22Rv1 (cell line): ENCODE measurements around the gene GALNT17.

Experiments used
- H3K27ac ChIP-seq: fragments of 450-650 bp; 2 replicates; pipeline ENCODE4 v1.5.1; 2017
- ZFX ChIP-seq: fragments of 450-650 bp; IDR thresholded peaks from 2 replicates; pipeline ENCODE4 v1.6.1; 2017; ENCODE audit warnings: antibody characterized with exemption, borderline replicate concordance
- TF ChIP-seq, protein P1 (sequence below): fragments of 450-650 bp; IDR thresholded peaks from 2 replicates; pipeline ENCODE4 v1.5.1; 2017; ENCODE audit warnings: mild to moderate bottlenecking

Gene GALNT17

DNA sequence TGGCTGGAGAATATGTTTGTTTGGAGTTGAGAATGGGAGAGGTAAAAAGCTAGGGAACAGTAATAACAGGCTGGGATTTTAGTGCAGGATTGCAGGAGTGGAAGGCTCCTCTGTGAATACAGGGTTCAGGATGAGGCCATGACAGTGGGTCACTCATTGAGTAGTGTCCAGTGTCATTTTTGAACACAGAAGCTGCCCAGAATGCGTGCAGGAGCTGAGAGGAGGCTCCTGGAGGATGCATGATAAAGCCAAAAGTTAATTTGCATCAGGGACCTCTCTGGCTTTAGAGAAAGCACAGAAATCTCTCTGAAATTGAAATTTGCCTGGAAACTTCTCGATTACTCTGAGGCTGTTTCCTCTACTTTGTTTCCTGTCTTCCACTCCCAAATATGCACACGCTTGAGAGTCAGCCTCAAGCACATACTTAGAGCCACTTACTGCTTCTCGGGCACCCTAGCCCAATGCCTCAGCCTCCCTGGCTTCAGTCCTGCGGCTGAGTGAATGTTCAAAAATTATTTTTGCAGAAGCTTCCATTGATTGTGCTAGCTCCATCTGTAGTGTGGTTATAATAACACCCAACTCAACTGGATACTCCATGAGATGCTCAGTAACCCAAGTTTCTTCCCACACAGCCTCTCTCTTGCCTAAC lies 1.8 kb upstream of the GALNT17 start:
- no peak overlapping the region for H3K27ac ChIP-seq
- TF ChIP-seq, protein P1, sequence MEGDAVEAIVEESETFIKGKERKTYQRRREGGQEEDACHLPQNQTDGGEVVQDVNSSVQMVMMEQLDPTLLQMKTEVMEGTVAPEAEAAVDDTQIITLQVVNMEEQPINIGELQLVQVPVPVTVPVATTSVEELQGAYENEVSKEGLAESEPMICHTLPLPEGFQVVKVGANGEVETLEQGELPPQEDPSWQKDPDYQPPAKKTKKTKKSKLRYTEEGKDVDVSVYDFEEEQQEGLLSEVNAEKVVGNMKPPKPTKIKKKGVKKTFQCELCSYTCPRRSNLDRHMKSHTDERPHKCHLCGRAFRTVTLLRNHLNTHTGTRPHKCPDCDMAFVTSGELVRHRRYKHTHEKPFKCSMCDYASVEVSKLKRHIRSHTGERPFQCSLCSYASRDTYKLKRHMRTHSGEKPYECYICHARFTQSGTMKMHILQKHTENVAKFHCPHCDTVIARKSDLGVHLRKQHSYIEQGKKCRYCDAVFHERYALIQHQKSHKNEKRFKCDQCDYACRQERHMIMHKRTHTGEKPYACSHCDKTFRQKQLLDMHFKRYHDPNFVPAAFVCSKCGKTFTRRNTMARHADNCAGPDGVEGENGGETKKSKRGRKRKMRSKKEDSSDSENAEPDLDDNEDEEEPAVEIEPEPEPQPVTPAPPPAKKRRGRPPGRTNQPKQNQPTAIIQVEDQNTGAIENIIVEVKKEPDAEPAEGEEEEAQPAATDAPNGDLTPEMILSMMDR, result no peak
- no peak for TF ChIP-seq ZFX

DNA sequence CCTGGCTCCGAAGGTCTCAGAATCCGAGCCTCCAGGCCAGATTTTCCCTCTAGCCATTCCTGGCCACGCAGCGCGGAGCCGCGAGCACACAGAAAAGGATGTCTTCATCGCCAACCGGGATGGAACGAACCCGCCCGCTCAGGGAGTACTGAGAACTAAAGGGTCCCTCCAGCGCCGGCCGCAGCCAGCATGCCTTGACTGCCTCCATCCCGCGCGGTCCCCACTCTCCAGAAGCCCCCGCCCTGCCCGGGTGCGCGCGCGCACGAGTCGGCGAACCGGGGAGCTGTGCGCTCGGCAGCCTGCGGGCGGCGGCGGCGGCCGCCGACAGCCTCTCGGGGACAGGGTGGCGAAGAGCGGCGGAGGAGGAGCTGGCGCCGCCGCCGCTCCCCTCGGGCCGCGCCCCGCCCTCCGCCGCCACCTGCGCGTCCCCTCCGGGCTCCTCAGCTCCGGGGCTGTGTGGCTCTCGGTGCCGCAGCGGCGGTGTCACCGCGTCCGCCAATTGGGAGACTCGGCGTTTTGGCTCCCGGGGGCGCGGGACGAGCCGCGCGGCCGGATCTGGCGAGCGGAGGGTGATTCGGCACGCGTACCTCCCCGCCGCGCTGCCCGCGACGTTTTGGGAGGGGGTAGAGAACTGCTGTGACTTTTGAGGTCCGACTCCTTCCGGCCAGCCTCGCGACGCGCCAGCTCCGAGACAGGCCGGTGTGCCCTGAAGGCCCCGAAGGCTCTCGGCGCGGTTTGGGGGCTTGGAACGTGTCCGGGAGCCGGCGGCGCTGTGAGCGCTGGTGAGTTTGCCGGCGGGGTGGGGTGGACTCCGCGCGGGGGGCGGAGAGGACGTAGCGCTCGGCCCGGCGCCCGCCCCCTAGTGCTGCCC lies 453 bp upstream of the GALNT17 start:
- no peak overlapping the region for H3K27ac ChIP-seq
- TF ChIP-seq ZFX, result no peak
- TF ChIP-seq, protein P1, result peak; percentile 23; the same call in 1 of the 2 replicates

DNA sequence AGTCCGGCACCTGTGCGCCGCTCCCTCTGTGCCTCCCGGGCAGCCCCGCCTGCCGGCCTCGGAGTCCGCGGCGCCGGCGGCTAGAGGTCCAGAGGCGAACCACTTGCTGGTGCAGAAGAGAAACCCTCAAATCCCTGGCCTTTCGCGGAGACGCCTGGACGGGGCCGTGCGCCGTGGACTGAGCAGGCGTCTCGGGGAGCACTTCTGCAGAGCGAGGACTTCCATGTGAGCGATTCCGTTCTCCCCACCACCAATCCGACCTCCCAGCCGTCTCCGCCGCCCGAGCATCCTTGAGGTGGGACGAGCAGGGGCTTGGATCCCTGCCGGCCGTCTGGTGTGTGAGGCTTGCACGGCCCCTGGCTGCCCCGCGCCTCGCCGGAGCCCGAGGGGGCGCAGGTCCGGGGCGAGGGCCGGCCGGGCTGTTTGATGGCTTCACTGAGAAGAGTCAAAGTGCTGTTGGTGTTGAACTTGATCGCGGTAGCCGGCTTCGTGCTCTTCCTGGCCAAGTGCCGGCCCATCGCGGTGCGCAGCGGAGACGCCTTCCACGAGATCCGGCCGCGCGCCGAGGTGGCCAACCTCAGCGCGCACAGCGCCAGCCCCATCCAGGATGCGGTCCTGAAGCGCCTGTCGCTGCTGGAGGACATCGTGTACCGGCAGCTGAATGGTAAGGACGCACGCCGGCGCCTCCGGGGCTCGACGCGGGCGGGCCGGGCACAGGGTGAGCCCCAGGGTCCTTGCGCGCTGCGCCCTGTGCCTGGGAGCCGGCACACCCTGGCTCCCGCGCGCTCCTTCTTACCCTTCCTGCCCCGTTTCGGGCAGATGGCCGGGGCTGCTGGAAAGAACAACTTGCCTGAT lies 660 bp downstream of the GALNT17 start:
- TF ChIP-seq, protein P1, result no peak
- TF ChIP-seq ZFX, result no peak
- H3K27ac ChIP-seq, result no peak overlapping the region

DNA sequence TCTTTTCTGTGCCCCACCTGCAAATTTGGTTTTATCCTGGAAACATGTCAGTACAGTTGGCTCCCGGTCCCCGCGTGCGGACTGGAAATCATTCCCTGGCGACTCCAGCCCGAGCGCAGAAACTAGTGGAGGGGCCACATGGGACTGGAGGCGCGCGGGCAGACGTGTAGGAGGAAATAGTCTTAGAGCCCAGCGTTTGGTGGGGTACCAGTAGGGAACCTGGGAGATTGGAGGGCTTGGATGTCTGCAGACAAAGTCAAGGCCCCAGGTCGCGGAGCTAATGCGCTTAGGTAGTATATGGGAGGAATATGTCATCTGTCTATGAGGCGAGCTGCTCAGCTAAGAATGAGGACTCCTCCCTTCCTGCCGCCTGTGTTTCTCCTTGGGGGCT lies 1.3 kb downstream of the GALNT17 start:
- no peak overlapping the region for H3K27ac ChIP-seq
- TF ChIP-seq, protein P1, result no peak
- TF ChIP-seq ZFX, result no peak

DNA sequence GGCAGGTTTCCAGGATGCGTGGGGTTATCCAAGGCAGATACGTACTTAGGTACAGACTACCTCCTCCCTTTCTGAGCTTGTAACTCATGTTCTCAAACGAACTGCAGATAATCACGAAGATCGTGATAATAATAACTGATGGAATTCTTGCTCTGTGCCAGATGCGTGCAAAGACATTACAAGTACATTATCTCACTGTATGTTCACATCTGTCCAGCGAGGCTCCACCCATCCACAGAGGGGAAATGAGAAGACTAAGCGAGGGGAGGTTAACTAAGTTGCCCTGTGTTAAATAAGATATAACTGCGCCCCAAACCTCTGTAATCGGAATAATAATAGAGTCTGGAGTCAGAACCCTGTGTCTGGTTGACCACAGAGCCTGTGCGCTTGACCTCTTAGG lies 1.9 kb downstream of the GALNT17 start:
- no peak for TF ChIP-seq ZFX
- TF ChIP-seq, protein P1, result no peak
- H3K27ac ChIP-seq, result no peak overlapping the region

DNA sequence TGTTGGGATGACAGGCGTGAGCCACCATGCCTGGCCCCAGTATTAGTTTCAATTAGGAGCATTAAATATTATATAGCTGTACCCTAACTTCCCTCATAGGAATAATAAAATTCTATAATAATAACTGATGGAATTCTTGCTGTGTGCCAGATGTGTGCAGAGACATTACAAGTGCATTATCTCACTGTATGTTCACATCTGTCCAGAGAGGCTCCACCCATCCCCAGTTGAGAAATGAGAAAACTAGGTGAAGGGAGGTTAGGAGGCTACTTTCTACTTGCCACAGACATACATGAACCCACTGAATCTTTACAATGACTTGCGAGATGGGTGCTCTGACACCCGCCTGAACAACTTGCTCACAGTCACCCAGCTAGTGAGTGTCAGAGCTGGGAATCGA lies 3.2 kb downstream of the GALNT17 start:
- TF ChIP-seq ZFX, result no peak
- TF ChIP-seq, protein P1, result no peak
- H3K27ac ChIP-seq, result no peak overlapping the region
